HG03064 (cell line): Measurements from ENCODE around the gene C16orf89.
"Not testable (repeated sequence)": the region's sequence is repeated elsewhere in the genome, so short reads cannot be mapped to it uniquely, and the experiment has no call there.

Source experiments
- ATAC-seq: cut with Tn5 transposase; IDR thresholded peaks from one replicate; pipeline ENCODE4 v1.9.1; 2021; ENCODE audit warnings: low read depth; ENCODE audit not compliant: unreplicated experiment

The C16orf89 gene

GRCh38 chr16:5062051-5062450 lies 3.7 kb downstream of the C16orf89 start:
- no peak for ATAC-seq

DNA sequence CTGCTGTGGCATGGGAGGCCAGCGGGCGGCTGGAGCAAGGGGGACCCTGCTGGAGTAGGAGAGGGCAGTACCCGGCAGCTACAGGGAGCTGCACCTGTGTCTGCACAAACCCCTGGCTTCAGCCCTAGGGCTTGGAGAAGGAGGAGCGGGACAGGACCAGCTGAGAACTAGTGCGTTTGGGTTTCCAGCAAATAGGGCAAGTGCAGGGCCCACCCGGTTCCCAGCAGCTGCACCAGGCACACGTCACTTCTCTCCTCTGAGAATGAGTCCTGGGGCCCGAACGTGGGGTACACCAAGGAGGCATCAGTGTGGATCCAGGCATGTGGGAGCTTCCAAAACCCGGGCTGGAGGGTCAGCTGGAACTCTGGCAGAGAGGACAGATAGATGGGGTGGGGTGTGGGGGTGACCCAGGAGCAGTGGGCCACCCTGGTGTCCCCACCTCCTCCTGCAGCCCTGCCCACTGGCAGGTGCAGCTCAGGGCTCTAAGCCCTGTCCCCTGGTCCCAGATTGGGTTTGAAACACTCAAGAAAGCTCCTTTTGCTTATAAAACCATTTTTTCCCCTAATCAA lies 5.6 kb downstream of the C16orf89 start:
- no peak for ATAC-seq

- no peak for ATAC-seq
Measured at GRCh38 chr16:5059386-5060072, 6.2 kb downstream of the C16orf89 start.

GRCh38 chr16:5058476-5058875 lies 7.3 kb downstream of the C16orf89 start:
- ATAC-seq, result no peak

DNA sequence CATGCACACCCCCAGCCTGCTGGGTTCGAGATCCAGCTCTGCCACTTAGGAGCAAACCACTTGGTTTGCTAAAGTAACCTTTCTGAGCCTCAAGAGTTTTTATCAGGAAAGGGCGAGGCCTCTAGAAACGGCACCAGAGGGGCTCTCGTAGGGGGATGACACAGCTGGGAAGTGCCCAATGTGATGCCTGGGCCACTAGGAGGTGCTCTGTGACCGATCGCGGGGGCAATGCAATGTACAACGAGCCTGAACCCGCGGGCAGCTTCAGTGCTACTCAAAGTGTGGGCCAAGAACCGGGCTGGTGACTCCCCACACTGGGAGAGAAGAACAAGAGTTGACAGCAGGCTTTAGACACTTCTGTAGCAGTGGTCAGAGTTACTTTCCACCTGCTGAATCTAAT lies 9.4 kb downstream of the C16orf89 start:
- no peak for ATAC-seq

DNA sequence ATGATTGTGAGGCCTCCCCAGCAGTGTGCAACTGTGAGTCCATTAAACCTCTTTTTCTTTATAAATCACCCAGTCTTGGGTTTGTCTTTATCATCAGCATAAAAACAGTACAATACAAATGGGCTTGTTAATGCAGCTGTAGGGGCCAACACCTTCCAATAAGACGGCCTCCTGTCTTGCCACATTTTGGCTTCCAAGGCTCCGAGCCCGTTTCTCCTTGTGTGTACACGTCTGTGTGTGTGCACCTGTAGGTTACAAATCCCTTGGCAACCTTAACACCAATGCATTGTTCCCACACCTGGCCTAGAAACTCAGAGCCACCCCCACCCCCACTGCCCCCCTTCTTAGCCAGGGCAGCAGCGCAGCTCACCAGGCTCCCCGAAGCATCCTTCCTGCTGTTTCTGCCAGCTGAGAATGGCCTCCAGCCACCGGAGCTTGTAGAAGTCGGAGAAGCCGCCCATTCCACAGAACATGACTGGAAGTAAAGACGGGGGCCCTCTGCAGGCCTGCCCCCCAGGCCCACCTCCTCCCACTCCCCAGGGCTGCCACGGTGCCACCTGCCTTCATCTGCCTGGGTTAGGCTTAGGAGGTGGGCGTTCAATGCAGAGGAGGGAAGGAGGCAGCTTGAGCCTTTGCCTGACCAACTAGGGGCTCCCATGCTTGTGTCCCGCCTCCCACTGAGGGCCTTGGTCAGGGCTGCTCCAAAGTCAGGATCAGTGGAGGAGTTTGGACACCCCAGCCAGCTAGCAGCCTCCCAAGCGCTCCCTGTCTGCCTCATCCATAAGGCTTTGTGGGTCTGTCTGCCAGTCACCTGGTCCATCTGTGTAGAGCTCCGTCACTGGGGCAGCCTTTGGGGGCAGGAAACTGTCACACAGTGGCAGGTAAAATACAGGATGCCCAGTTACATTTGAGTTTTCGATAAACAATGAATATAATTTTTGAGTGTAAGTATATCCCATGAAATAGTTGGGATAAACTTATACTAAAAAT lies 10.6 kb downstream of the C16orf89 start:
- no peak for ATAC-seq

DNA sequence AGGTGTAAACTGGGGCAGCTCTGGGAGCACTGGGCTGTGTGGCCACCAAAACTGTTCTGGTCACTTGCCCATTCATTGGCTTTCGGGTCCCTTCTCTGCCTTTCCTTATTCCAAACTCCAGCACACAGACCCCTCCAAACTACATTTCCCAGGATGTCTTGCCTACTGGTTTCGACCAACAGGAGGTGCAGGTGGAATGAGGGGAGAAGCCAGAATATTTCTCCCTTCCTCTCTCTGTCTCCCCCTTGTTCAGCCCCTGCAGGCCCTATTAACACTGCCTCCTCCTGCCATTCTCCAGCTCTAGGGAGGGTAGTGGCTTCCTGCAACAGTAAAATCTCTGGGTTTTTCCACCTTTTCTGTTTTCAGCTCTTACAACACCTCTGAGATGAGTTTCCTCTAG lies 18.8 kb downstream of the C16orf89 start:
- ATAC-seq, result no peak

- no peak for ATAC-seq
Measured at GRCh38 chr16:5045499-5046115, 20.1 kb downstream of the C16orf89 start.

DNA sequence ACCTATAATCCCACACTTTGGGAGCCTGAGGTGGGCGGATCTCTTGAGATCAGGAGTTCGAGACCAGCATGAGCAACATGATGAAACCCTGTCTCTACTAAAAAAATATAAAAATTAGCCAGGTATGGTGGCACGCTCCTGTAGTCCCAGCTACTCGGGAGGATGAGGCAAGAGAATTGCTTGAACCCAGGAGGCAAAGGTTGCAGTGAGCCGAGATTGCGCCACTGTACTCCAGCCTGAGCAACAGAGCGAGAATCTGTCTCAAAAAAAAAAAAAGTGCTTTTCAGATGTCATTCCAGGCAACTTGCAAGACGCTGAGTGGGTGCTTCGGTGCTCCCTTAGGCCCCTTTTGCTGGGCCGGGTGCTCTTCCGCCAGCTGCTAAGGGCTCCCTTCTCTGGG lies 21.2 kb downstream of the C16orf89 start:
- ATAC-seq, result not testable (repeated sequence)

DNA sequence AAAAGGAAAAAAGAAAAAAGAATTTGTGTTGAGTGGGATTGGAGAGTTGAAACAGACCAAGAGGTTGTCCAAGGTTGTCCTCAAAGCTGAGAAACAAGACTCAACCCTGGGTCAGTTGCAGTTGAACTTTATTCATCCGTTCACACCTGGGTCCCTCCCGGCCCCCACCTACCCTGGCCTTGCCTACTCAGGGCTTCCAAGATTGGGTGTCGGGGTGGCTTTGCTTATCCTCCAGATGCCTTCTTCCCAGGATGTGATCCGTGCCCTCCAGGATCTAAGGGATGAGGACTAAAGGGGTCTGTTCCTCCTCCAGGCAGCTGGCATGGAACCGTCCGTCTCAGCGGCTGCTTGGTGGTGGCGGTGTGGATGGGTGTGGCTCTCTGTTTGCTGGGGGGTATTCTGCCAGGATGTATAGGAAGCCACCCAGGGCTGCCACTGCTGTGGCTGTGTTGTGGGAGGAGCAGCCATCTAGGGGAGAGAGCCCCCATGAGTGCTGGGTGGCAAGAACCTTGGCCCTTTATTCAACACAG lies 21.7 kb downstream of the C16orf89 start:
- ATAC-seq, result no peak

GRCh38 chr16:5042574-5043171 lies 23.1 kb downstream of the C16orf89 start:
- ATAC-seq, result no peak

GRCh38 chr16:5041600-5042133 lies 24.1 kb downstream of the C16orf89 start:
- no peak for ATAC-seq

DNA sequence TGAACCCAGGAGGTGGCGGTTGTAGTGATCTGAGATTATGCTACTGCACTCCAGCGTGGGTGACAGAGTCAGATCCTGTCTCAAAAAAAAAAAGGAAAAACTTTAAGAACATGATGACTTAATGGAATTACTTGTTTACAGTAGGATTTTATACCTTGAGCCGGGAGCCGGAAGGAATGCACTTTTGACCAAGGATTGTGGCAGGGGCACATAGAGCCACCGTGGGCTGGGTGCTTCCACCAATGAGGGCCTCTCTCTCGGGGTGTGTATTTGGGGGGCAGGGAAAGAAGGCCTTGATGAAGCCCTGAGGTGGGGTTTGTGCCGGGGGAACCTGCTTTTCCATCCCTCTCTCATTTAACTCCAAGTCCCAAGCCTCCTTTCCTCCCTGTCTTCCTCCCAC lies 25.3 kb downstream of the C16orf89 start:
- ATAC-seq, result no peak

DNA sequence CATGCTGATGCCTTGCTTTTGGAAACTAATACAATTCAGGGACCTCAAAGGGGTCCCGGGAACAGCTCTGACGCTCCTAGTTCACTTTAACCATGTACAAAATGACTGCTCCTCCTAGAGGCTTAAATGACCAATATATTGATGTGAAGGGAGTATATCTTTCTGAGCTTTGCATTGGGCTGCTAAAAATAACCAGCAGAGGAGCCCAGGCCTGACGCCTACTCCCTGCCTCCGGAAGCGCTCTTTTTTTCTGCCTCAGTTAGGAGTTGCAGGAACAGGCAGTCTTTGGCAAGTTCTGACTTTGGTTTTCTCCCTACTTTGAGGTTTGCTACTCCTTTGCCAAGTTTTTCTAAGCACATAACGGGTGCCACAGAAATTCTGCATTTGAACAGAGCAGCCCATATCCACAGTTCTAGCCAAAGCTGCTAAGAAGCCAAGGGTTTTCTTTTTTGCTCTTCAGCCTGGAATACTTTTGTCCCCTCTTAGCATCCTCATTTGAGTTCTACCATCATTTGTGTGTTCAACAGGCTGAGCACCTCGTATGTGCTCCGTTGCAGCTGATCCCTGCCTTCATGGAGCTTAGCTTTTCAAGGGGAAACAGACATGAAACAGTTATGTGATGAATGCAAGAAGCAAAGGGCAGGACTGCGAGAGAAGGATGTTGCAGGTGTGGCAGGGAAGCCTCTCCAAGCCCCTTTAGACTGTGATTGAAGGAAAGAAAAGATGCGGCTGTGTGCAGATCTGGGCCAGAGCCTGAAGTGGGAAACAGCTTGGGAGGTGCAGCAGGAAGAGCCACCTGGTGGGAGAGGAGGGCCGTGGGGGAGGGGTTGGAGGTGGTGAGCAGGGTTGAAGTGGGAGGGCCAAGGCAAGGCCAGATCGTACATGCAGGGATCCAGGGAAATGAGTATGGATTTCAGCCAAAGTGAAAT lies 29.3 kb downstream of the C16orf89 start:
- no peak for ATAC-seq

- no peak for ATAC-seq
Measured at GRCh38 chr16:5035909-5036227, 29.9 kb downstream of the C16orf89 start.

- no peak for ATAC-seq
Measured at GRCh38 chr16:5034167-5034523, 31.6 kb downstream of the C16orf89 start.

GRCh38 chr16:5033256-5034166 lies 32.2 kb downstream of the C16orf89 start, which contains the start of gene NAGPA:
Gene NAGPA, minus strand, starts transcription at chr16:5033935. Its CDS starts 21 bp downstream, at chr16:5033914.
- peak; percentile 91 for ATAC-seq

DNA sequence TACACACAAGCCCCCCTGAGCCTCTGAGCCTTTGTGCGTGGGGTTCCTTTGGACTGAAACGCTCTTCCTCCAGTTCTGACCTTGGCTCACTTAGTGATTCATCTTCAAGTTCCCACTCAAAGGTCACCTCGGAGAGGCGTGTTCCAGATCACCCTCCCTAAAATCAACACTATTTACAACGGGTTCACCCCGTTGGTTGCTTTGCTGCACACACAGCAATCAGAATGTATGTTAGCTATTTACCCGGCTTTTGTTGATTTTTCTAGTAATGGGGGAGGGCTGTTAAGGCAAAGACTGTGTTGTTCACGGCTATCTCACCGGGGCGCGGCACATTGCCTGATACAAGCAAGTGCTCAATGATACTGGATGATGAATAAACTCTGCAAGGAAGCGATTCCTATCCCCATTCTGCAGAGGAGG lies 33.0 kb downstream of the C16orf89 start:
- ATAC-seq, result no peak
